Duodenal mucosa (tissue), 2 donors: ENCODE results near the gene RSRC1.

ENCODE experiments used
- H3K27ac ChIP-seq: one replicate; pipeline ENCODE4 v1.7.0; 2013; ENCODE audit warnings: low read depth, low read length
- H3K27me3 ChIP-seq, 2 donors: one replicate each; pipeline ENCODE4 v1.7.0; 2013; ENCODE audit warnings: low read length in 2 of 2, control low read depth in 1 of 2; ENCODE audit not compliant: insufficient read depth in 2 of 2, control insufficient read depth in 1 of 2
- H3K36me3 ChIP-seq, 2 donors: one replicate each; pipeline ENCODE4 v1.7.0; 2013; ENCODE audit warnings: low read length in 2 of 2, control low read depth in 1 of 2; ENCODE audit not compliant: insufficient read depth in 2 of 2, control insufficient read depth in 1 of 2
- H3K4me1 ChIP-seq, 2 donors: one replicate each; pipeline ENCODE4 v1.7.0; 2013; ENCODE audit warnings: low read length in 2 of 2, control low read depth in 1 of 2; ENCODE audit not compliant: insufficient read depth in 2 of 2, control insufficient read depth in 1 of 2
- H3K4me3 ChIP-seq, 2 donors: one replicate each; pipeline ENCODE4 v1.7.0; 2013; ENCODE audit warnings: low read length in 2 of 2, low read depth in 1 of 2
- H3K9ac ChIP-seq, 2 donors: one replicate each; pipeline ENCODE4 v1.7.0; 2013; ENCODE audit warnings: low read length in 2 of 2, low read depth in 1 of 2
- H3K9me3 ChIP-seq, 2 donors: one replicate each; pipeline ENCODE4 v1.7.0; 2013; ENCODE audit warnings: low read length in 2 of 2, control low read depth in 1 of 2; ENCODE audit not compliant: control insufficient read depth in 1 of 2

RSRC1 gene

GRCh38 chr3:158127250-158128219, 17.6 kb downstream of the RSRC1 start:
- Histone ChIP-seq H3K27me3 (no peaks in the 10 kb centered on the region), H3K9ac (no peak overlapping the region), H3K9me3 (peaks cover 0 to 2% of the 10 kb centered on the region in 2 donors), H3K4me3 (no peak overlapping the region), H3K4me1 (no peaks in the 10 kb centered on the region), H3K36me3 (peaks cover 8 to 28% of the 10 kb centered on the region in 2 donors), H3K27ac (no peak overlapping the region)

- Histone ChIP-seq H3K27ac (no peak overlapping the region), H3K9me3 (peaks cover 0 to 2% of the 10 kb centered on the region in 2 donors), H3K27me3 (no peaks in the 10 kb centered on the region), H3K36me3 (peaks cover 8 to 24% of the 10 kb centered on the region in 2 donors), H3K4me3 (no peak overlapping the region), H3K9ac (no peak overlapping the region), H3K4me1 (no peaks in the 10 kb centered on the region)
Observed at GRCh38 chr3:158128755-158129154, 18.9 kb downstream of the RSRC1 start.

DNA sequence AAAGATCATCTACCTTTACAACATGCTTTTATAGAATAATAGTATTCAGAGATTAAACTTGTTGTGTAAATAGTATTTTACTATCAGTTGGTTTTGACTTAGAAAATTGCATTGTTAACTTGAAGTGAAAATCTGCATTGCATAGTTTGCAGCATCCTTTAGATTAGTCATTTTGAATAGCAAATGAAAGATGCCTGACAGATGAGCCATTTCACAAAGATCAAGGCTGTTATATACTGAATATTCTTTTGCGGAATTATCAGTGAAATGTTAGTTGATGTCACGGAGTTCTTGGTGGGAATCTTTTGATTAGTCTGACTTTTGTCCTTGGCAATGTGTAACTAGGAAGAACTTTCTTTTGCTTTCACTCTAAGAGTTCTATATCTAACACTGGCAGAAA, 24.5 kb downstream of the RSRC1 start:
- no peak overlapping the region for H3K4me3 ChIP-seq
- H3K4me1 ChIP-seq: no peaks in the 10 kb centered on the region
- H3K27ac ChIP-seq: no peak overlapping the region
- no peaks in the 10 kb centered on the region for H3K9me3 ChIP-seq
- H3K36me3 ChIP-seq: peaks cover 0 to 6% of the 10 kb centered on the region in 2 donors
- no peak overlapping the region for H3K9ac ChIP-seq
- no peaks in the 10 kb centered on the region for H3K27me3 ChIP-seq

- peaks cover 3 to 6% of the 10 kb centered on the region in 2 donors for H3K36me3 ChIP-seq
- H3K27me3 ChIP-seq: no peaks in the 10 kb centered on the region
- H3K9me3 ChIP-seq: no peaks in the 10 kb centered on the region
- no peak overlapping the region for H3K27ac ChIP-seq
- H3K4me1 ChIP-seq: no peaks in the 10 kb centered on the region
- no peak overlapping the region for H3K9ac ChIP-seq
- no peak overlapping the region for H3K4me3 ChIP-seq
Observed at GRCh38 chr3:158140396-158140795, 30.5 kb downstream of the RSRC1 start.

DNA sequence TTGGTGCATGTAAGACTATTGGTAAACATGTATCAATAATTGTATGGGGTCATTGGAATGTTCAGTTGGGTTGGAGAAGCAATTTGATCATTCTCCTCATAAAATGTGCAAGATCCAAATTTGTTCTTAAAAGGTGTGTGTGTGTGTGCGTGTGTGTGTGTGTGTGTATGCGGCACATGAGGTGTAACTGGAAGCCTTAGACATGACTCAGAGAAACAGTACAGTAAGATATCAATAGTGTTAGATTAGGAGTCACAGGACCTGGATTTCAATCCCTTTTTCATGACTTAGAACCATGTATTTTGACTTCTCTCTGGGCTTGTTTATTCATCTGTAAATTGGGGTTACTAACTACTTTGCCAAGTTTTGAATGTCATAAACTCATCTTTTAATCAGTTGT, 38.3 kb downstream of the RSRC1 start:
- Histone ChIP-seq H3K9ac (no peak overlapping the region), H3K27ac (no peak overlapping the region), H3K4me1 (no peaks in the 10 kb centered on the region), H3K36me3 (no peaks in the 10 kb centered on the region), H3K9me3 (no peaks in the 10 kb centered on the region), H3K4me3 (no peak overlapping the region), H3K27me3 (no peaks in the 10 kb centered on the region)

- no peak overlapping the region for H3K9ac ChIP-seq
- H3K9me3 ChIP-seq: no peaks in the 10 kb centered on the region
- no peak overlapping the region for H3K27ac ChIP-seq
- no peaks in the 10 kb centered on the region for H3K4me1 ChIP-seq
- H3K36me3 ChIP-seq: no peaks in the 10 kb centered on the region
- H3K4me3 ChIP-seq: no peak overlapping the region
- no peaks in the 10 kb centered on the region for H3K27me3 ChIP-seq
Observed at GRCh38 chr3:158152186-158152585, 42.3 kb downstream of the RSRC1 start.

DNA sequence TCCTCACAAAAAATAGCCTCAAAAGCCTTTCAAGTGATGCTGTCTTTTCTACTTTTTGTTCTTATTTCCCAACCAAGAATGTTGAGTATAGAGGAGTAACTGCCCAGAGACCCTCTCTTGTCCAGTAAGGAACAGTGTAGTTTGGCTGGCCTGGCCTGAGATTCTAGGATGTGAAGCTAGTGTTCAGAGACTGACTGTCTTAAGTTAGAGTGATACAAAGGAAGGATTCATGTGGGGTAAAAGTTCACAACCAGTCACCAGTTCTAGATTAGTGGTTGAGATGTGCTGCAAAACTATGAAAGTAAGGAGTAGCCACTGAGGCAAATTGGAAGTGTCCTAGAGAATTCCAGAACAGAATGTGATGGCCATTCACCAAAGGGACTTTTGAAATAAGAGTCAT, 49.1 kb downstream of the RSRC1 start:
- H3K27ac ChIP-seq: no peak overlapping the region
- no peaks in the 10 kb centered on the region for H3K4me1 ChIP-seq
- H3K36me3 ChIP-seq: no peaks in the 10 kb centered on the region
- no peak overlapping the region for H3K9ac ChIP-seq
- H3K4me3 ChIP-seq: no peak overlapping the region
- H3K9me3 ChIP-seq: no peaks in the 10 kb centered on the region
- H3K27me3 ChIP-seq: no peaks in the 10 kb centered on the region

GRCh38 chr3:158159714-158160113, 49.8 kb downstream of the RSRC1 start:
- Histone ChIP-seq H3K36me3 (no peaks in the 10 kb centered on the region), H3K27me3 (no peaks in the 10 kb centered on the region), H3K9ac (no peak overlapping the region), H3K4me1 (no peaks in the 10 kb centered on the region), H3K9me3 (no peaks in the 10 kb centered on the region), H3K4me3 (no peak overlapping the region), H3K27ac (no peak overlapping the region)

GRCh38 chr3:158160958-158161357, 51.1 kb downstream of the RSRC1 start:
- Histone ChIP-seq H3K27me3 (no peaks in the 10 kb centered on the region), H3K4me3 (no peak overlapping the region), H3K27ac (no peak overlapping the region), H3K36me3 (no peaks in the 10 kb centered on the region), H3K9ac (no peak overlapping the region), H3K4me1 (no peaks in the 10 kb centered on the region), H3K9me3 (no peaks in the 10 kb centered on the region)

DNA sequence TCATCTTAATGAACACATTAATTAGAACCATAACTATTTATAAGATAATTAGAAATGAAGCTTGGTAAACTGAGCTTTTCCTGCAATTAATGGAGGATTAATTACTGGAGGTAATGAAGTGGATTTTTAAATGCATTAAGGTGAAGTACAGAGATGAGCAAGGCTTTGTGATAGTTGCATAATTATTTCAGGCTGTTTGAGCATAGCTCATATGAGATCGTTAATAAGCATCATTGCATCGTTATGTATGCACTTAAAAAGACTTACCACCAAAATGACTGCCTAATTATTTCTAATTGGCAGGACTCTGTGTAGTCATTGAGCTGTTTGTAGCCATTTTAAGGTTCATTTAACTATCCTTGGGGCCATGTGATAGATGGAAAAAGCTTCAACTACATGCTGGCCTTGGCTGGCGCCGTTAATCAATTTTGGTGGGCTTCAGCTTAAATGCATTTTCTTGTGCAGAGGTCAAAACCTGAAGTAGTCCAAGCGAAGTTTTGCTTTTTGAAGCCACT, 55.3 kb downstream of the RSRC1 start:
- Histone ChIP-seq H3K4me1 (no peaks in the 10 kb centered on the region), H3K9ac (no peak overlapping the region), H3K4me3 (no peak overlapping the region), H3K27me3 (no peaks in the 10 kb centered on the region), H3K36me3 (no peaks in the 10 kb centered on the region), H3K9me3 (no peaks in the 10 kb centered on the region), H3K27ac (no peak overlapping the region)
